ENCODE measurements around the gene SLC2A9.
"Not testable (repeated sequence)": the region's sequence is repeated elsewhere in the genome, so short reads cannot be mapped to it uniquely, and the experiment has no call there.

Gene SLC2A9

DNA sequence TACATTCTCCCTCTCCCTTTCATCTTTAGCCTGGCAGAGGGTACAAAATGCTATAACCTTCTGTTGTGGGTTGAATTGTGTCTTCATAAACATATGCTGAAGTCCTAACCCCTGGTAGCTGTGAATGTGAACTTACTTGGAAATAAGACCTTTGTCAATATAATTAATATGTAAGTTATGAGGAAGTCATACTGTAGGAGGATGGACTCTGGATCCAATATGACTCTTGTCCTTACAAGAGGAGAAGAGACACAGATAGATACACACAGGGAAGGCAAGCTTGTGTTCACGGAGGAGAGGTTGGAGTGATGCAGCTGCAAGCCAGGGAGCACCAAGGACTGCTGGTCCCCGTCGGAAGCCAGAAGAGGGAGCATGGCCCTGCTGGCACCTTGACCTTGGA, 94.7 kb downstream of the SLC2A9 start:
- DNase-seq (ENCODE audit: low spot score) = no peak

DNA sequence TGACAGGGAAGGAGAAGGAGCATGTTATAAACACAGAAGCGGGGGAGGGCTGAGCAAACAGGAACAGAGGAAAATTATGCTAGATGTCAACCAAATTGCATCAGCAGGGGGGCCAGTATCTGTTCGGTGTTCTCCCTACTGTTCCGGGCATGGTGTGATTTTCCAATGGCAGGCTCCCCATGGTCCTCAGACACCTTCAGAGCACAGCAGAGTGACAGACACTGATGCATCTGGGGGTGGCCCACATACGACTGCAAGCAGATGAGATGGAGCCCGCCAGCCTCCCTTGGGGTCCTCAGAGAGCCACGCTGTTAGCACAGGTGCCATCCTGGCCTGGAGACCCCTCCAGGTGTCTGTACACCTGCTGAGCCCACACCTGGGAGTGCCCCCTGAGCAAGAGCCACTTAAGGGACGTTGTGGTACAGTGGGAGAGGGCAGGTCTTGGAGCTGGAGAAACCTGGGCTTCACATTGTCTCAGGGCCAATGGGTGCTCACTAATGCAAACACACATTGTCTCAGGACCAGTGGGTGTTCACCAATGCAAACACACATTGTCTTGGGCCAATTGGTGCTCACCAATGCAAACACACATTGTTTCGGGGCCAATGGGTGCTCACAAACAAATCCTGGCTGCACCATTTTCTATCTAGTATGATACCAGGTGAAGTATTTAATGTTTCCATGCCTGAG, 95.4 kb downstream of the SLC2A9 start:
- no peak for DNase-seq (ENCODE audit: low spot score)

- DNase-seq (ENCODE audit: low spot score) = no peak
These were observed 96.5 kb downstream of the SLC2A9 start for GRCh38 chr4:9924750-9925149.

DNA sequence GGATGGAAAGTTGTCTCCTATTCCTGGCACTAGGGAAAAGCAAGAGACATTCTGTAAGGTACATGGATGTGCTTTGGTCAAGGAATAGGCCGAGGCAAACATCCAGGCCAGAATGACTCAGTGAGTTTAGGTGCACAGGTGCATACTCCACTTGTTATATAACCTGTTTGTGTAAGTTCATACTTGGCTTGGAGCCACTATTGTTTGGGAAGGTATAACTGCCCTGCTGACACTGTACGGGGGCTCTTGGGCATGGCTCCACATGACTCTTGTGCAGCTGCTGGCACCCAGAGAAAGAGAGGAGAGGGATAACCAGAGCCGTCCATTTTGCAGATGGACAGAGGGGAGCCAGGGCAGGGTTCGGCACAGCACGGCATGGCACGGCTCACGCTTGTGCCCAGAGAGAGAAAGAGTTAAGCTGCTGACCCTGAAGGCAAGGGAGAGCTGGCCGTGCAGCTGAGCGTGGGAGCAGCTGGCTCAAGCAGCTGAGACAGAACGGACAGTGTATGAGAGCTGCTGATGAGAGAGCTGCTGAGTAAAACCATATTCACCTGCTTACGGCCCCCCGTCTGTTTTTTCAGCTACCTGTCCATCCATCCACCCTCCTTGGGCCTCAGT, 98.0 kb downstream of the SLC2A9 start:
- DNase-seq (ENCODE audit: low spot score) = no peak

- no peak for DNase-seq (ENCODE audit: low spot score)
These were observed 100.0 kb downstream of the SLC2A9 start for GRCh38 chr4:9921326-9921725.

DNA sequence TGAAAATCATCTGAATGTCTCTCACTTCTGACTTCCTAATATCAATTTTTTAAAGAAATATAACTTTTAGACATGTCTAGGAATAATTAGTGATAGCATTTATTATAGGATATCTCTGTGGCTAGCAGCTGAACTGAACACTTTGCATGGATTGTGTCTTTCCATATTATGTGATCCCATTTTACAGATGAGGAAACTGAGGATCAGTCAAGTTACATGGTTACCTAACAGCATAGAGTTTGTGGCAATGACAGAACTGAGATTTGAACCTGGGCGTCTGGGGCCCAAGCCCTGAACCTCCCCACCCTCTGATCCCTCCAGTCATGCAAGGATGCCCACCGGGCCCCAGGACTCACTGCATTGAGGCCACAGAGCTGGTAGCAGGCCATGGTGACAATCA, 101.3 kb downstream of the SLC2A9 start:
- no peak for DNase-seq (ENCODE audit: low spot score)

DNA sequence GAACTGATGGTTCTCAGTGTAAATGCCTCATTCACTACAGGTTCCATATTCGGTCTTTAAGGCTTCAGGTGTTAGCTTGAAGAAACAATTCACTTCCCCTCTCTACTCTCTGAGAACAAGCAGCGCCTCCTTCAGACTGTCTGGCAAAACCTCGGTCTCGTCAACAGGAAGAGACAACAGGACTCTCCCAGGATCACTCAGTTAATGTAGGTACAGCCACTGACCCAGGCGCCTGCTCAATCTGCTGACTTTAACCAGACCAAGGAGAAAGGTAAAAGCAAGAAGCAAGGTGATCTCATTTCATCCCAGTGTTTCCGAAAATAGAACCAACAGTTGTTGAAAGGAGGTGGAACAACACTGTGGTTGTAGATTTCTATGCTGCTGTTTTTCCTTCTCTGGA, 102.2 kb downstream of the SLC2A9 start:
- DNase-seq (ENCODE audit: low spot score) = no peak

DNA sequence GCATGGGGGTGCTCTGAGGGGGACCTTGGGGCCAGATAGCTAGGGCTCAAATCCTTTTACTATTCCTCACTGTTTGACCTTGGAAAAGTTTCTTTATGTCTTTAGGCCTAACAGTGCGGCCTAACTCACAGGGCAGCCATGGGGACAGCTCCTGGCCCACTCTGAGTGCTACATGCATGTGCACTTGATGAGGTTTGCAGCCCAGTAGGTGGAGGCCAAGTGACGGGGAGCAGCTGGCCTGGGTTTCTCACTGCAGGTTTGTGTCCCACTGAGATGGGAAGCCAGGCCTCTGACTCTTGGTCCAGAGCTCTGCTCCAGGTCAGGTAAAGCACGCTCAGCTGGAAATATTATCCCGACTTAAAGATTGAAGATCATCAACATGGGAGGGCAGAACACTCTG, 102.8 kb downstream of the SLC2A9 start:
- DNase-seq (ENCODE audit: low spot score) = no peak

DNA sequence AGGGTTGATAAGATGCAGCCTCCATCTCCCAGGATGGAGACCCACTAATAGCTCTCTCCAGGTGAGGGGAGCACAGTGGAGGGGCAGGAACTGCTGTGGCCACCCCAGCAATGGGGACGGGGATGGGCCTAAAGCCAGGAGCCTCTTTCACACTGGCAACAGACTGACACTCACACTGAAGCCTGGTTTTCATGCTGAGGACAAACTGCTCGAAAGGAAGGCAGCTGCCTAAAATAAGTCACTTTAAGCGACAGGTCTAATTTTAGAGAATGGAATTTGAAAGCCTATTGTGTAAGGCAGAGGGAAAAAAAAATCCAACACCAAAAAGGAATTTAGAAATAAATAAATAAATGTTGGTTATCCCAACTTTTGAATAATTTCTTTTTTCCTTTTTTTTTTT, 104.4 kb downstream of the SLC2A9 start:
- no peak for DNase-seq (ENCODE audit: low spot score)

DNA sequence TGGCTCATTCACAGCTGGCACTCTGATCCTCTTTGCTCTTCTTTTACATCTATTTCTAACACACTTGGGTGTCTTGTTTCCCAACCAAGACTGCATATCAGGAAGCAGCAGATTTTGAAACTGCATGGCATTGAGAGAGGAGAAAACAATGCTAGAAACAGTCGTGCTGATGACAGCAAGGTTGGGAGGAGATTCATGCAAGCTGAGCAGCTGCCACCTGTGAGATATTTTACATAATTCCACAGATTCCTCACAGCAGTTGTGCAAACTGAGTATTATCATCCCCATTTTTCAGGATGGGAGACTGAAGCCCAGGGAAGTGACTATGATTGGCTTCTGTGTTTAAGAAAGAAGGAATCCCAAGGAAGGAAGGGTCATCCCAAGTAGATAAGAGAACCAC, 105.0 kb downstream of the SLC2A9 start:
- no peak for DNase-seq (ENCODE audit: low spot score)

DNA sequence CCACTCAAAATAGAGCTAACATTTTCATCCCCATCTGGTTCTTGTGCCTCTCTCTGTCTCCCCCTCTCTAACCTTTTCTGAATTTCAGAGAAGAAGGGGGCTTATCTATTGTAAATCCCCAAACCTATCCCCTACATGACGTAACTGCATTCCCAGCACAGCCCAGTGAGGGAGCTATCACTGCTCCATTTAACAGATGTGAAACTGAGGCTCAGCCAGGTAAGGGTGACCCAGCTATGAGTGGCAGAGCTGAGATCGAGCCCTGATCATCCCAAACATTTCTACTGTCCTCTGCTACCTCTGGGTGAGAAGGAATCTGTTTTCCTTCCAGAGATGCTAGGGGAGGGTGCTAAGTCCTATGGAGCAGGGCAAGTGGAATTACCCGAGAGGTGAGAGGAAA, 107.5 kb downstream of the SLC2A9 start:
- DNase-seq (ENCODE audit: low spot score) = no peak

DNA sequence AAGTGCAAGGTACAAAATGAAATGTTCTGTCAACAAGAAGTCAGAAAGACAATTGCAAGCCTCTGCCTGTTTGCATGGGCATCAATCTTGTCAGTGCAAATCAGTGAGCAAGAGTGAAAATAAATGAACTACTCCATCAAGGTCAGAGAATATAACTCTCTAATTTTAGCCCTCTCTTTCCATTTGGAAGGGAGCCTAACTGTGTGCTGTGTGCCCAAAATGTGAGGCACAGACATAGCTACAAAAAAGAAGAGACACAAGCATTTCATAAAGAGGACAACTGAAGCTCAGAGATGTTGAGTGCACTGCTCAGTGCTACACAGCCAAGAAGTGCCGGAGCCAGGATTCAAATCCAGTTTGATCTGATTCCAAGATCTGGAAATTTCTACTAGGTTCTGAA, 114.3 kb downstream of the SLC2A9 start:
- no peak for DNase-seq (ENCODE audit: low spot score)

DNA sequence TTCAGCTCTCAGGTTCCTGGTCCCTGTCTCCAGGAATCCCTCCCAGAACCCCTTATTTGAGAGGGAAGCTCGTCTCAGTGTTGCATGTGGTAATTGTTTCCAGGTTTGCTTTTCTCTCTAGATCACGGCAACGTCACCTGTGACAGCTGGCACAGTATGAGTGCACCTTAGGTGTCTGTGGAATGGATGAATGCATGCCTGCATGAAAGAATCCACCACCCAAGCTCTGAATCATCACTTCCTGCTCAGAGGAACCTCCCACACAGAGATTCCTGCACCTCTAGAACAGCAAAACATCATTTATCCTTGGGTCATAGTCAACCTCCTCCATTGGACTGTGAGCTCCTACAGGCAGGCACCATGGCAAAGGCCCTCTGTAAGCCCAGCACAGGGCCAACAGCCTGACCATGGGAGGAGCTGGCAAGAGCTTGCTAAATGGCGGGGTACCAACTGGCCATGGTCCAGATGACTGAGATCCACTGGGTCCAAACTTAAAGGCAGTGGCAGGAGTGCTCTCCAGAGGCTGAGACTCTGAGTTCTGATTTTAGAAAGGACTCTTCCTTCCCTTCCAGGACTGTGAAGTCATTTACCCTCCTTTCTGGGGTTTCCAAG, 116.2 kb downstream of the SLC2A9 start:
- no peak for DNase-seq (ENCODE audit: low spot score)

- DNase-seq (ENCODE audit: low spot score) = no peak
These were observed 118.0 kb downstream of the SLC2A9 start for GRCh38 chr4:9903317-9903716.

GRCh38 chr4:9901257-9901656, 120.0 kb downstream of the SLC2A9 start:
- no peak for DNase-seq (ENCODE audit: low spot score)

DNA sequence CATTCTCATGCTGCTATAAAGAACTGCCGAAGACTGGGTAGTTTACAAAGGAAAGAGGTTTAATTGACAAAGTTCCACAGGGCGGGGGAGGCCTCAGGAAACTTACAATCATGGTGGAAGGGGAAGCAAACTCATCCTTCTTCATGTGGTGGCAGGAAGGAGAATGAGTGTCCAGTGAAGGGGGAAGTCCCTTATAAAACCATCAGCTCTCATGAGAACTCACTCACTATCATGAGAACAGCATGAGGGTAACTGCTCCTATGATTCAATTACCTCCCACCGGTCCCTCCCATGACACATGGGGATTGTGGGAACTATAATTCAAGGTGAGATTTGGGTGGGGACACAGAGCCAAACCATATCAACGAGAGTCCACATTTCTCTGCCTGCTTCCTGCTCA, 120.7 kb downstream of the SLC2A9 start:
- not testable (repeated sequence) for DNase-seq (ENCODE audit: low spot score)

- DNase-seq (ENCODE audit: low spot score) = no peak
These were observed 121.8 kb downstream of the SLC2A9 start for GRCh38 chr4:9899306-9900055.

- DNase-seq (ENCODE audit: low spot score) = no peak
These were observed 122.5 kb downstream of the SLC2A9 start for GRCh38 chr4:9898596-9899305.

DNA sequence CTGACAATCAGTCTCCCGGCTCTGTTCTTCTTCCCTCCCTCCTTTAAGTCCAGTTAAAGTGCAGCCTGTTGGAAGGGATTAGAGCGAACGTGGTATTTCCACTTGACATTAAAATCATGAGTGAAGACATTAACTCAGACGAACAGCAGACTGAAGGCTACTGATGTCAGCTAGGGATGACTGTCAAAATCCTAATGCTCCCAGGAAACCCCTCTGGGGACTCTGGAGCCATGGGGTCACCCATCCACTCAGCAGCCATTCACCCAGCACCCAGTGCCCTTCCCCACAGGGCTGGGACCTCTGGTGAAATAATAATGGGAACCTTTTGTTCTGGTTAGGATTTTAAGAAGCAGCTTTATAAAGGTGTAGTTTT, 126.0 kb downstream of the SLC2A9 start:
- no peak for DNase-seq (ENCODE audit: low spot score)

- no peak for DNase-seq (ENCODE audit: low spot score)
These were observed 126.5 kb downstream of the SLC2A9 start for GRCh38 chr4:9894644-9895332.

- DNase-seq (ENCODE audit: low spot score) = no peak
These were observed 127.8 kb downstream of the SLC2A9 start for GRCh38 chr4:9893329-9894108.

Data from CD4-positive, alpha-beta T cell treated with Interleukin-15 for 4 hours (primary cell).